Stimulated activated CD4-positive, alpha-beta T cell treated with anti-CD3 and anti-CD28 coated beads, Interleukin-15, amount 100 ng/mL, for 48 hours (primary cell): ENCODE data around the gene U2SURP.
A peak's percentile ranks its signal among the peaks of the same experiment; 100 is the strongest.
"Not testable (repeated sequence)": the region's sequence is repeated elsewhere in the genome, so short reads cannot be mapped to it uniquely, and the experiment has no call there.

Experiments
- DNase-seq, 2 donors: peaks; one replicate each; pipeline ENCODE4 v3.0.0-alpha.2; 2020; ENCODE audit warnings: low read depth in 2 of 2

Gene U2SURP

GRCh38 chr3:142976621-142977398 lies 24.6 kb upstream of the U2SURP start:
- DNase-seq: no peak

- no peak for DNase-seq
Measured at GRCh38 chr3:142977399-142977728, 24.0 kb upstream of the U2SURP start.

GRCh38 chr3:142981108-142981507 lies 20.3 kb upstream of the U2SURP start:
- no peak for DNase-seq

- no peak for DNase-seq
Measured at GRCh38 chr3:142982038-142982773, 19.2 kb upstream of the U2SURP start.

GRCh38 chr3:142983318-142983717 lies 18.1 kb upstream of the U2SURP start:
- no peak for DNase-seq

GRCh38 chr3:142984255-142984654 lies 17.1 kb upstream of the U2SURP start:
- no peak for DNase-seq

GRCh38 chr3:142987080-142987700 lies 14.2 kb upstream of the U2SURP start:
- no peak for DNase-seq

- DNase-seq: no peak
Measured at GRCh38 chr3:142987707-142988106, 13.7 kb upstream of the U2SURP start.

- DNase-seq: not testable (repeated sequence)
Measured at GRCh38 chr3:142988221-142988620, 13.1 kb upstream of the U2SURP start.

GRCh38 chr3:142988826-142989225 lies 12.5 kb upstream of the U2SURP start:
- not testable (repeated sequence) for DNase-seq

- no peak for DNase-seq
Measured at GRCh38 chr3:142990721-142991120, 10.6 kb upstream of the U2SURP start.

GRCh38 chr3:142992323-142992722 lies 9.0 kb upstream of the U2SURP start:
- no peak for DNase-seq

GRCh38 chr3:142993958-142994442 lies 7.4 kb upstream of the U2SURP start:
- peak; percentile 19 to 33 for DNase-seq

GRCh38 chr3:142997330-142997729 lies 4.0 kb upstream of the U2SURP start:
- DNase-seq: no peak

GRCh38 chr3:142998439-142998838 lies 2.9 kb upstream of the U2SURP start:
- no peak for DNase-seq

GRCh38 chr3:142999881-143000280 lies 1.5 kb upstream of the U2SURP start:
- DNase-seq: no peak

GRCh38 chr3:143000528-143000927 lies 842 bp upstream of the U2SURP start:
- no peak for DNase-seq

- peak; percentile 35 to 47 for DNase-seq
Measured at GRCh38 chr3:143001034-143001368, 369 bp upstream of the U2SURP start.

- peak in 1 of 2 donors; percentile 6 for DNase-seq
Measured at GRCh38 chr3:143002083-143002712, 828 bp downstream of the U2SURP start.

GRCh38 chr3:143002727-143003126 lies 1.4 kb downstream of the U2SURP start:
- no peak for DNase-seq

- DNase-seq: no peak
Measured at GRCh38 chr3:143004823-143005222, 3.5 kb downstream of the U2SURP start.

- no peak for DNase-seq
Measured at GRCh38 chr3:143010024-143010423, 8.7 kb downstream of the U2SURP start.
